ENCODE results near the gene ATRIP. TPM values are rescaled to one million over a fixed set of nuclear protein-coding genes. Genes with fewer than 3 reads are reported as not detected.

Gene ATRIP
- total RNA-seq, 6 donors from 2014 or later = 5.1 to 10.5 (median 6.5) TPM

- TF ChIP-seq POLR2AphosphoS5 (IDR thresholded peaks at IDR 0.05) = no peak
- no peak for TF ChIP-seq EP300 (IDR thresholded peaks at IDR 0.05)
- no peak for TF ChIP-seq CTCF (IDR thresholded peaks at IDR 0.05)
- no peak for TF ChIP-seq POLR2A (IDR thresholded peaks at IDR 0.05)
- H3K9me3 ChIP-seq = no peaks in the 10 kb centered on the region
- DNase-seq (peak in 1 of 2 donors; percentile 53), ATAC-seq (ENCODE audit: low FRiP score in 2 of 2) (no peak)
- H3K4me1 ChIP-seq = peaks cover 44 to 52% (median 47%) of the 10 kb centered on the region in 4 donors
- H3K36me3 ChIP-seq = peaks cover 0 to 65% (median 43%) of the 10 kb centered on the region in 4 donors
- no peaks in the 10 kb centered on the region for H3K27me3 ChIP-seq
- 25 to 33% methylated on average over 6 to 7 of the region's 7 CpGs for WGBS, 2 donors
- H3K27ac ChIP-seq = peak overlapping the region; percentile 97 to 100 (median 98)
- H3K4me3 ChIP-seq = peak overlapping the region in 1 of 4 donors; percentile 48
Observed at GRCh38 chr3:48465237-48465530, 18.6 kb downstream of the ATRIP start.

- no peaks in the 10 kb centered on the region for H3K27me3 ChIP-seq
- peak; percentile 97 to 98 for ATAC-seq (ENCODE audit: low FRiP score in 2 of 2)
- no peaks in the 10 kb centered on the region for H3K9me3 ChIP-seq
- H3K4me3 ChIP-seq = peak overlapping the region; percentile 48 to 68 (median 58)
- 1 to 12% methylated on average over 6 to 18 of the region's 21 CpGs for WGBS, 2 donors
- peak; percentile 96 to 100 for DNase-seq
- peak overlapping the region; percentile 97 to 100 (median 98) for H3K27ac ChIP-seq
- peaks cover 49 to 57% (median 53%) of the 10 kb centered on the region in 4 donors for H3K4me1 ChIP-seq
- H3K36me3 ChIP-seq = peaks cover 0 to 59% (median 38%) of the 10 kb centered on the region in 4 donors
- TF ChIP-seq POLR2AphosphoS5 (IDR thresholded peaks at IDR 0.05) = peak; percentile 94 to 96
- TF ChIP-seq EP300 (IDR thresholded peaks at IDR 0.05) = no peak
- peak; percentile 66 to 95 (median 82) for TF ChIP-seq CTCF (IDR thresholded peaks at IDR 0.05)
- peak in 3 of 4 donors; percentile 88 to 94 (median 91) for TF ChIP-seq POLR2A (IDR thresholded peaks at IDR 0.05)
Observed at GRCh38 chr3:48465531-48466378, 19.2 kb downstream of the ATRIP start.

- H3K27ac ChIP-seq = peak overlapping the region; percentile 97 to 100 (median 98)
- no peaks in the 10 kb centered on the region for H3K9me3 ChIP-seq
- TF ChIP-seq CTCF (IDR thresholded peaks at IDR 0.05) = no peak
- TF ChIP-seq EP300 (IDR thresholded peaks at IDR 0.05) = no peak
- no peak for TF ChIP-seq POLR2AphosphoS5 (IDR thresholded peaks at IDR 0.05)
- no peak for TF ChIP-seq POLR2A (IDR thresholded peaks at IDR 0.05)
- H3K4me1 ChIP-seq = peaks cover 56 to 65% (median 58%) of the 10 kb centered on the region in 4 donors
- DNase-seq (peak in 1 of 2 donors; percentile 81), ATAC-seq (ENCODE audit: low FRiP score in 2 of 2) (peak; percentile 6 to 16)
- peaks cover 0 to 52% (median 31%) of the 10 kb centered on the region in 4 donors for H3K36me3 ChIP-seq
- H3K27me3 ChIP-seq = no peaks in the 10 kb centered on the region
- 3 to 11% methylated on average over 5 to 17 of the region's 19 CpGs for WGBS, 2 donors
- H3K4me3 ChIP-seq = peak overlapping the region; percentile 48 to 68 (median 58)
Observed at GRCh38 chr3:48466386-48467109, 20.0 kb downstream of the ATRIP start.

- DNase-seq = peak in 1 of 2 donors; percentile 25
- WGBS, 2 donors = 93% methylated on average over 4 of the region's 9 CpGs; no CpG with 5 or more reads in 1 of the 2 donors
Observed at GRCh38 chr3:48467110-48467454, 20.5 kb downstream of the ATRIP start.

More at GRCh38 chr3:48467110-48467454, 20.5 kb downstream of the ATRIP start:
- Histone ChIP-seq H3K4me1 (peaks cover 61 to 71% (median 63%) of the 10 kb centered on the region in 4 donors), H3K27me3 (no peaks in the 10 kb centered on the region), H3K9me3 (no peaks in the 10 kb centered on the region), H3K36me3 (peaks cover 0 to 48% (median 31%) of the 10 kb centered on the region in 4 donors), H3K4me3 (peak overlapping the region; percentile 48 to 68 (median 58)), H3K27ac (peak overlapping the region; percentile 97 to 100 (median 98))
- TF ChIP-seq EP300 (IDR thresholded peaks at IDR 0.05) (no peak), CTCF (IDR thresholded peaks at IDR 0.05) (no peak)
- ATAC-seq (ENCODE audit: low FRiP score in 2 of 2) = no peak

Data from upper lobe of left lung (tissue), 6 donors.